Loucy (cell line): Measurements from ENCODE around the gene BOLA2B.

Source experiments
- H2AFZ ChIP-seq: fragments of 200-600 bp; sonication (generic); 2 replicates; pipeline ENCODE4 v1.6.0; 2016; ENCODE audit warnings: antibody characterized with exemption, mild to moderate bottlenecking, low read length, moderate library complexity
- H3F3A ChIP-seq: fragments of 200-600 bp; 2 replicates; pipeline ENCODE4 v1.6.0; 2016; ENCODE audit warnings: antibody characterized with exemption, low read depth, mild to moderate bottlenecking
- H3K27me3 ChIP-seq: fragments of 200-600 bp; sonication (generic); 2 replicates; pipeline ENCODE4 v1.6.1; 2014; ENCODE audit warnings: low read length, mild to moderate bottlenecking; ENCODE audit not compliant: insufficient read depth, poor library complexity, severe bottlenecking
- H3K36me3 ChIP-seq: fragments of 200-600 bp; sonication (generic); 2 replicates; pipeline ENCODE4 v1.6.1; 2016; ENCODE audit warnings: low read length; ENCODE audit not compliant: insufficient read depth
- H3K4me1 ChIP-seq: fragments of 200-600 bp; sonication (generic); 2 replicates; pipeline ENCODE4 v1.5.1; 2014; ENCODE audit warnings: low read length, mild to moderate bottlenecking; ENCODE audit not compliant: insufficient read depth, poor library complexity, severe bottlenecking
- H3K4me2 ChIP-seq: fragments of 200-600 bp; sonication (generic); 2 replicates; pipeline ENCODE4 v1.6.0; 2014; ENCODE audit warnings: antibody characterized with exemption, low read length, low read depth, mild to moderate bottlenecking; ENCODE audit not compliant: poor library complexity, severe bottlenecking
- H3K4me3 ChIP-seq: fragments of 200-600 bp; sonication (generic); 2 replicates; pipeline ENCODE4 v1.5.1; 2014; ENCODE audit warnings: low read length, mild to moderate bottlenecking, mixed read lengths; ENCODE audit not compliant: poor library complexity, severe bottlenecking
- H3K79me2 ChIP-seq: fragments of 200-600 bp; sonication (generic); 2 replicates; pipeline ENCODE4 v1.6.1; 2014; ENCODE audit warnings: low read length; ENCODE audit not compliant: insufficient read depth
- H3K9ac ChIP-seq: fragments of 200-600 bp; sonication (generic); 2 replicates; pipeline ENCODE4 v1.6.0; 2014; ENCODE audit warnings: mild to moderate bottlenecking, low read depth, low read length, moderate library complexity; ENCODE audit not compliant: poor library complexity, severe bottlenecking
- H3K9me2 ChIP-seq: fragments of 200-600 bp; sonication (generic); replicated peaks from 2 replicates; pipeline ENCODE4 v1.6.1; 2016; ENCODE audit warnings: low read depth, low read length, mixed read lengths
- H3K9me3 ChIP-seq: fragments of 200-600 bp; sonication (generic); 2 replicates; pipeline ENCODE4 v1.6.1; 2014; ENCODE audit warnings: mild to moderate bottlenecking, antibody characterized with exemption, low read length, low read depth; ENCODE audit not compliant: insufficient read depth
- H4K20me1 ChIP-seq: fragments of 200-600 bp; sonication (generic); 2 replicates; pipeline ENCODE4 v1.6.0; 2014; ENCODE audit warnings: antibody characterized with exemption, low read length, mild to moderate bottlenecking; ENCODE audit not compliant: insufficient read depth, poor library complexity, severe bottlenecking
- EZH2phosphoT487 ChIP-seq: fragments of 200-600 bp; IDR thresholded peaks from 2 replicates; pipeline ENCODE4 v1.6.1; 2018; ENCODE audit warnings: antibody characterized with exemption, mild to moderate bottlenecking, moderate library complexity, borderline replicate concordance
- TF ChIP-seq, protein P1 (sequence below): fragments of 200-600 bp; sonication (generic); conservative IDR thresholded peaks from 2 replicates; pipeline ENCODE4 v1.5.1; 2014; ENCODE audit warnings: mild to moderate bottlenecking, antibody characterized with exemption, low read length

Gene BOLA2B

DNA sequence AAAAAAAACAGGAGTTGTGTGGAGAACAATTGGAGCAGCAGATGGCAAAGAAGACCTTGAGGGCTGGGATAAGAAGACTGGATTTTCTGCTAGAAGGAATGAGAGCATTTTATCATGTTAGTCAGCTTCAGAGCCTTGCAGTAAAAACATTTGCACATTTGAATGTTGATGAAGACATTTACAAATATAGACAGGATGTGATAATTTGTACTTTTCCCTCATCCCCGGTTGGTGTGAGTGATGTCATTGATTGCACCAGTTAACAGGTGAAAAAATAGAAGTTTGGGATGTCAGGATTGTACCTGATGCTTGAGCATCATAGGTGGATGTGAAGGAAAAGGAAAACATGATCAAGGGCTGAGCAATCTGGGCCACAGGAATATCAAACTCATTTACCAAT is 47.8 kb downstream of the BOLA2B start:
- H3K36me3 ChIP-seq: no peaks in the 10 kb centered on the region
- H3F3A ChIP-seq: no peaks in the 10 kb centered on the region
- peaks cover 8% of the 10 kb centered on the region for H3K9me3 ChIP-seq
- H3K9me2 ChIP-seq: no peaks in the 10 kb centered on the region
- H3K4me3 ChIP-seq: no peak overlapping the region
- H3K79me2 ChIP-seq: no peaks in the 10 kb centered on the region
- H4K20me1 ChIP-seq: no peaks in the 10 kb centered on the region
- no peak overlapping the region for H3K4me2 ChIP-seq
- no peak overlapping the region for H2AFZ ChIP-seq
- no peaks in the 10 kb centered on the region for H3K27me3 ChIP-seq
- TF ChIP-seq, protein P1, sequence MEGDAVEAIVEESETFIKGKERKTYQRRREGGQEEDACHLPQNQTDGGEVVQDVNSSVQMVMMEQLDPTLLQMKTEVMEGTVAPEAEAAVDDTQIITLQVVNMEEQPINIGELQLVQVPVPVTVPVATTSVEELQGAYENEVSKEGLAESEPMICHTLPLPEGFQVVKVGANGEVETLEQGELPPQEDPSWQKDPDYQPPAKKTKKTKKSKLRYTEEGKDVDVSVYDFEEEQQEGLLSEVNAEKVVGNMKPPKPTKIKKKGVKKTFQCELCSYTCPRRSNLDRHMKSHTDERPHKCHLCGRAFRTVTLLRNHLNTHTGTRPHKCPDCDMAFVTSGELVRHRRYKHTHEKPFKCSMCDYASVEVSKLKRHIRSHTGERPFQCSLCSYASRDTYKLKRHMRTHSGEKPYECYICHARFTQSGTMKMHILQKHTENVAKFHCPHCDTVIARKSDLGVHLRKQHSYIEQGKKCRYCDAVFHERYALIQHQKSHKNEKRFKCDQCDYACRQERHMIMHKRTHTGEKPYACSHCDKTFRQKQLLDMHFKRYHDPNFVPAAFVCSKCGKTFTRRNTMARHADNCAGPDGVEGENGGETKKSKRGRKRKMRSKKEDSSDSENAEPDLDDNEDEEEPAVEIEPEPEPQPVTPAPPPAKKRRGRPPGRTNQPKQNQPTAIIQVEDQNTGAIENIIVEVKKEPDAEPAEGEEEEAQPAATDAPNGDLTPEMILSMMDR: no peak
- no peak for TF ChIP-seq EZH2phosphoT487
- no peaks in the 10 kb centered on the region for H3K4me1 ChIP-seq
- no peak overlapping the region for H3K9ac ChIP-seq

DNA sequence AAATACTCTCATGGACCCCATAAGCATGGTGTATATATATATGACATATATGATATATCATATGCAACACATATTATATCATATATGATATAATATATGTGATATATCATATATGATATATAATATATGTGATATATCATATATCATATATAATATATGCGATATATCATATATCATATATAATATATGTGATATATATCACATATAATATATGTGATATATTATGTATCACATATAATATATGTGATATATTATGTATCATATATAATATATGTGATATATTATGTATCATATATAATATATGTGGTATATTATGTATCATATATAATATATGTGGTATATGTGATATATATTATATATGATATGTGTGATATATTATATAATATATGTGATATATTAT is 48.5 kb downstream of the BOLA2B start:
- Histone ChIP-seq H3K79me2 (no peaks in the 10 kb centered on the region), H4K20me1 (no peaks in the 10 kb centered on the region)

DNA sequence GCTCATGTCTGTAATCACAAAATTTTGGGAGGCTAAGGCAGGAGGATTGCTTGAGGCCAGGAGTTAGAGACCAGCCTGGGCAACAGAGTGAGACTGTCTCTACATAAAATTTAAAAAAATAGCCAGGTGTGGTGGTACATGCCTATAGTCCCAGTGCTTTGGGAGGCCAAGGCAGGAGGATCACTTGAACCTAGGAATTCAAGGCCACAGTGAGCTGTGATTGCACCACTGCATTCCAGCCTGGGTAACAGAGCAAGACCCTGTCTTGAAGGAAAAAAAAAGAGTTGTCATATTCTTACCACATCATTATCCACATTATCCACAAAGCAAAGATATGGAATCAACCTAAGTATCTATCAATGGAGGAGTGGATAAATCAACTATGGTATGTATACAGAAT is 49.4 kb downstream of the BOLA2B start:
- Histone ChIP-seq H3K4me1 (no peaks in the 10 kb centered on the region), H3F3A (no peaks in the 10 kb centered on the region), H3K9ac (no peak overlapping the region), H3K36me3 (no peaks in the 10 kb centered on the region), H3K4me2 (no peak overlapping the region), H2AFZ (no peak overlapping the region), H4K20me1 (no peaks in the 10 kb centered on the region), H3K9me3 (0 out of 2 replicates have a peak, but pooled peaks cover 2% of the 10 kb centered on the region), H3K79me2 (no peaks in the 10 kb centered on the region), H3K27me3 (no peaks in the 10 kb centered on the region), H3K4me3 (no peak overlapping the region), H3K9me2 (no peaks in the 10 kb centered on the region)
- TF ChIP-seq, protein P1: no peak
- no peak for TF ChIP-seq EZH2phosphoT487

More for the DNA sequence above, 48.5 kb downstream of the BOLA2B start:
- H3K4me1 ChIP-seq: no peaks in the 10 kb centered on the region
- H2AFZ ChIP-seq: no peak overlapping the region
- no peaks in the 10 kb centered on the region for H3K36me3 ChIP-seq
- no peak overlapping the region for H3K4me2 ChIP-seq
- no peak overlapping the region for H3K4me3 ChIP-seq
- H3F3A ChIP-seq: no peaks in the 10 kb centered on the region
- no peak overlapping the region for H3K9ac ChIP-seq
- no peaks in the 10 kb centered on the region for H3K9me2 ChIP-seq
- TF ChIP-seq, protein P1: no peak
- TF ChIP-seq EZH2phosphoT487: no peak
- peaks cover 8% of the 10 kb centered on the region for H3K9me3 ChIP-seq
- no peaks in the 10 kb centered on the region for H3K27me3 ChIP-seq
